GM19463 (cell line): ENCODE measurements around the gene FLOT1.

Experiments used
- ATAC-seq: cut with Tn5 transposase; IDR thresholded peaks from one replicate; pipeline ENCODE4 v1.9.1; 2021; ENCODE audit warnings: mild to moderate bottlenecking, moderate library complexity; ENCODE audit not compliant: unreplicated experiment

FLOT1 gene

DNA sequence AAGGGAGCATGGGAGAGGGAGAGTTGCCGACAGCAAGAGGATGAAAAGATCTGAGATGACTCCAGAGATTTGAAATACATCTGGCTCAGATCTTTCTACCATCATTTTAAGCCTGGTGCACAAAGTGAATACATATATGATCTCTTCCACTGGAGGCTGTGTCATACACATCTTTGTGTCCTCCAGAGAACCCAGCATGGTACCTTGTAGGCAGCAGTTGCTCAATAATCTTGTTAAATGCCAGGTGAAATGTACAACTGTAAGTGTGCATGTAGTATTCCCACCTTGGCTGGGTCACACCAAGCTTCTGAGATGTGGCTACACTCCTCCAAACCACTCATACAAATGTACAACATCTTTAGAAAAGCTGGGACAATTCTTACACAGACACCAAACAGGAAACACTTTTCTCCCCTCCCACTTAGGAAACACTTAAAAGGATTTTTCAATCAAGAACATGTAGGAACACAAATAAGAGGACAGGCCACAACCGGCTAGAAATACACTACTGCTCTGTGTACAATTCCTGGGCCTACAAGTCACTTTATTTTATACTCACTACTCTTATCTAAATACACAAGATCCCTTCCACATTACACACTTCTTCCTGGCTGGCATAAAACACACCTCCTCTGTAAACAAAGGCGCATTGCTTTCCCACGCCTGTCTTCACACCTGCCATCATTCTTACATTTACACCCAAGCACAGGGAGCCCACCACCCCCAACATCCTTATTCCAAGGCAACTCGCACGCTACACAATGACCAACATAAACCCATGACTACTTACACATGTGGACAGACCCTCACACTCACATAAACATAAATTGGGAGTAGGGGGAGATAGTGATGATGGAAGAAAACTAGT is 5.6 kb upstream of the FLOT1 start:
- no peak for ATAC-seq

DNA sequence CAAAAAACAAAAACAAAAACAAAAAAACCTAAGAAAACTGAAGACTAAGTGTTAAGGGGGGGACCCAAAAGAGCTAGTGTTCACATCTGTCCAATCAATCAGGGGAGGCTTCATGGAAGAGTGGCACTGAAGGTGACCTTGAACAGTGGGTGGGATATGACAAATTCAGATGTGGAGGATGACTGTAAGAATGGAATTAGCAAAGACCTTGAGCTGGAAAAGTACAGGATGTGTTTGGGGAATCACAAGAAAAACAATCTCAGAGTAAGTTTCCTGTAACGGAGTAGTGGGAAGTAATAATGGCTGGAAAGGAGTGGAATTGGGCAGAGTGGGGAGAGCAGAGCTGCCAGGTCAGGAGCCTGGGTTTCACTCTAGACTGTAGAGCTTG is 4.8 kb upstream of the FLOT1 start:
- no peak for ATAC-seq

DNA sequence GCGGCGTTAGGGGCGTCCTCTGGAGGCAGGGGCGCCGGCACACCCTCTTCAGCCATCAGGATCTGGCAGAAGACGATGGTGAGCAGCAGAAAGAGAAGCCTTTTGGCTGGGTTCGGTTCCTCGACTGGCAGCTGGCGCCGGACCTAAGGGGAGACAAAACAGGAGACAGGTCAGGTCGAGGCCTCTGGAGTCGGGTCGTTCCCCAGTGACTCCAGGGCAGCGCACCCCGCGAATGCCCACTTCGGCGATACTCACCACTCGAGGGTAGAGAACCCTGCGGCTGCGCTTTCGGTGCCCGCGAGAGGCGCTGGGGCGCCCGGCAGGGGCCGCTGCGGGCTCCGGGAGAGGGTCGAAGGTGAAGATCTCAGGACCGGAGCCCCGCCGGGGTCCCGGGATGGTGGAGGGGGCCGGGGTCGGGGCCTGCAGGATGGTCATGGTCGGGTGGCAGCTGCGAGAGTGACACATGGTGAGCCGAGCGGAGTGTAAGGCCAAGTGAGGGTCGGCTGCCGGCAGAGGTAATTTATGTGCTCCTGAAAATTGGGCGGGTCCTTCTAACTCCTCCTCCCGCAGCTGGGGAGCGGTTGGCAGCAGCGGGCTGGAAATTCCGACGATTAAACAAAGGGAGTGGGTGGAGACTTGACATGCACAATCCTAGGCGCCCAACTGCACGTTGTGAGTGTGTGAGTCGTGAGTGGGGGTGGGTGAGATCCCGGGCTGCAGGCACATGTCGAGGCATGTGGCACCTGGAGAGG is 1.7 kb upstream of the FLOT1 start, which contains the start of gene IER3:
Gene IER3, minus strand, starts transcription at position 494 of the 752 bp plus-strand sequence. Its CDS starts 29 bp downstream, at position 465.
- peak; percentile 31 for ATAC-seq

DNA sequence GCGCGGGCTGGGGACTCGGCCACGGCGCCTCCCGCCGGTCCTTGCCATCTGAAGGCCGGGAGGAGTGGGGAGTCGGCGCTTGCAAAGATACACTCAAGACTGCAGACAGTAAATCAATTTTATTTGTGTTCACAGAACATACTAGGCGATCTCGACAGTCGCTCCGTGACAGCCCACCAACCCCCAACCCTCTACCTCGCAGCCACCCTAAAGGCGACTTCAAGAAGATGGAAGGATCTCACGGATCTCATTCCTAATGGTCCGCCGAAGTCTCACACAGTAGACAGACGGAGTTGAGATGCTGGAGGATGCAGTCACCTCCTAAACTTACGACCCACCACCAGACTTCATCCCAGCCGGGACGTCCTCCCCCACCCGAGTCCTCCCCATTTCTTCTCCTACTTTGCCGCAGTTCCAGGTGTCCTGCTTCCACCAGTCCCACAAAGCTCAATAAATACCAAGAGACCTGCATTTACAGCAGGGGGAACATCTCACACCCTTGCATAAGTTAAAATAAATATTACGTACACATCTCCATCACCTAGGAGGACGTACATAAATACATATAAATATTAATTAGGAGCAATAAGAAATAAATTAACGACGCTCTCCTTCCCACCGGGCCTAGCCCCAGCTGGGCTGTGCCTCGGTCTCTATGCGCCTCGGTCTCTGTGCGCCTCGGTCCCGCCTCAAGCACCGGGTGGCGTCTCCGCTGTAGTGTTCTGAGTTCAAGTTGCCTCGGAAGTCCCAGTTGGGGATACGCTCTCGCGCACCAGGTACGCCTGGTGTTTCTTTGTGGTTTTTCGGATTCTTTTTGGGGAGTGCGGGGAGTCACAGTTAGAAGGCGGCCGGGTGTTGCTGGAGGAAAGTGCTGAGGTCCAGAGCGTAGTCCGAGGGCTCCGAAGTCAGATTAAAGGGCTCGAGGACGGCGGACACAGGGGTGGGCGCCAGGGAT is 889 bp upstream of the FLOT1 start:
- peak; percentile 25 for ATAC-seq

DNA sequence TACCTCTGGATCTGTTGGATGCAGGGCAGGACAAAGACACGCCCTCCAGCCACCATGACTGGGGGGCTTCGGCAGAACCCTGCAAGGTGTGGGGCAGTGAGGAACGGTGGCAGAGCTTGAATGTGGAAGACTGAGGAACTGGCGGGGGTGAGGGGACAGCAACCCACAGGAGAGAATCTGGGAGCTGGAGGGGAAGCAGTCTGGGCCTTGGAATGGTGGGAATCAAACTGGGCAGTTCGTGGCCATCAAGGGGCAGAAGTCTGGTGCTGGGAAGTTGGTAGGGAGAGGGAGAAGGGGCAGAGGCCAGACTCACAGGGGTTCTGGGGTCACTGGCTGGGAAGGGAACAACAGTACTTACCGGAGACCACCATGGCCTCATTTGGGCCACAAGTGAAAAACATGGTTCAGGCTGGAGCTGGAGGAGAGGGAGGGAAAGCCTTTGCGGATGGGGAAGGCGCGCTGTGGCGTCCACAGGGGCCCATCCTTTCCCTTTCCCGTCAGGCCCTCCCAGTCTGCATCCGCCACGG is 635 bp downstream of the FLOT1 start:
- no peak for ATAC-seq

DNA sequence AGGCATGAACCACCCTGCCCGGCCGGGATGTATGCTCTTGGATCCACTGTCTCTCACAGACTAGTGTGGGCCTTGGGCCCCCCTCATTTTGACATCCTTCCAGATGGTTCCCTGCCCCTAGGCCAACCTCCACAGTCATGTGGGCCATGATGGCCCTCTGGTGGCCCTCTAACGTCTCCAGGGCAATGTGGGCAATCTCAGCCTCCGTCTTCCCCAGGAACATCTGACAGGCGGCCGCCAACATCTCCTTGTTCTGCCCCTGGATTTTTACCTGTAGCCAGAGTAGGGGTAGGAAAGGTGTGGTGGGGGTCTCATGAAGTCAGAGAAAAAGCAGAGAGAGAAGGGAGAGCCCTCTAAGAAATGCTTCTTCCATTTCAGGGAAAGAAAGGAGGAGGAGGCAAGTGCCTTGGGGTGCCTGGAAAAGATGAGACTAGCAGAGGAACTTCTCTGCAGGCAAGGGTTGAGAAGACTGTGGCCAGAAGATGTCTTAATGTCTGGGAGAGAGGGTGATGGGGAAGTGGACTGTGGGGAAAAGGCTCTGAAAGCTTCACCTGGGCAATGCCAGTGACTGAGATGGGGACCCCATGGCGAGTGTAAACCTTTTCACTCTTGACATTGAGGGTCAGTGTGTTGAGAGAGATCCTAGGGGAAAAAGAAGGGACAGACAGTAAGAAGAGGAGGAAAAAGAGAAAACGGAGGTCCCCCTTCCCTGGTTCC is 1.3 kb downstream of the FLOT1 start:
- ATAC-seq, result no peak

DNA sequence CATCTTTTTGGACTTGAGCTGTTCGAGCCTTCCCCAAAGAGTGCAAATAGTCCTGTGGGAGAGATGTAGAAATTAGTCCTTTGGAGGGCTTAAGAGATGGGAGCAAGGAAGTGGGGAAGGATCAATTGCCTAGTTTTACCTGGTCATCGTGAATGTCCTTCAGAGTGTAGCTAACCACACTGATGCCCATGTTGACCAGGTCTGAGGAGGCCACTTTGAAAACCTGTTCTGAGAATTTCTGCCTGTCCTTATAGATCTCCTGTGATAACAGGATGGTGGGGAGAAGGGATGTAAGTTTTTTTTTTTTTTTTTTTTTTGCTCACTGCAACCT is 2.0 kb downstream of the FLOT1 start:
- ATAC-seq, result no peak

DNA sequence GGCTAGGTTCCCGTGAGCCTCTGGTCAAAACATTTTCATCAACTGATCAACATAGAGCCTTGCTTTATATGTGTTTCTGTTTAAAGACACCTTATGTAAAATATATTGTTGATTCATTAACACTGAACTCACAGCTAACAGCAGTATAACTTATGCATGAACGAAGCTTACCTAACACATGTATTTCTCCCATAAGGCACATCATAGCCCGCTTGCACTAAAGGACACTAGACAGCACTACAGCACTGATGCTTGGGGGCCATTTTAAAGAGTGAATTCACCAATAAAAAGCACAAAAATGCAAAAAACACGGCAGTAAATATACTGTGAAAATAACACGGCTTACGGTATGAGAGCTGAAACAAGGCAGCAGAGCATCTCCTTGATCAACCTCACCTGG is 4.0 kb downstream of the FLOT1 start:
- no peak for ATAC-seq

DNA sequence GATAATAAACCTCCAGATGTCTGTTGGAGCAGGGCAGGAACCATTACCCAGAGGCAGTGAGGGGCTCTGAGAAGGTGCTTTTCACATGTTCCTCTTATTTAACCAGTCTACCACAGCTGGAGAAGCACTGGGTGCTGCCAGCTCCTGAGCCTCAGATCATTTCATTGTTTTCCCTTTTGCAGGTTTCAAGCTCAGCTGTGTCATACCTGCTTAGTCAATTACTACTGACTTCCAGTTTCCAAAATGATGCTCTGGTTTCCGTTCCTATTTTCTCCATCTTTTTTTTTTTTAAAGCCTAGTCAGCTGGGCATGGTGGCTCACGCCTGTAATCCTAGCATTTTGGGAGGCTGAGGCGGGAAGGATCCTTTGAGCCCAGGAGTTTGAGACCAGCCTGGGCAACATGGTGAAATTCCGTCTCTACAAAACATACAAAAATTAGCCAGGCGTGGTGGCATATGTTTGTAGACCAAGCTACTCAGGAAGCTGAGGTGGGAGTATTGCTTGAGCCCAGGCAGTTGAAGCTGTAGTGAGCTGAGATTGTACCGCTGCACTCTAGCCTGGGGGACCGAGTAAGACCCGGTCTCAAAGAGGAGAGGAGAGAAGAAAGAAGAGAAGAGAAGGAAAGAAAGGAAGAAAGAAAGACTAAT is 6.7 kb downstream of the FLOT1 start:
- no peak for ATAC-seq

DNA sequence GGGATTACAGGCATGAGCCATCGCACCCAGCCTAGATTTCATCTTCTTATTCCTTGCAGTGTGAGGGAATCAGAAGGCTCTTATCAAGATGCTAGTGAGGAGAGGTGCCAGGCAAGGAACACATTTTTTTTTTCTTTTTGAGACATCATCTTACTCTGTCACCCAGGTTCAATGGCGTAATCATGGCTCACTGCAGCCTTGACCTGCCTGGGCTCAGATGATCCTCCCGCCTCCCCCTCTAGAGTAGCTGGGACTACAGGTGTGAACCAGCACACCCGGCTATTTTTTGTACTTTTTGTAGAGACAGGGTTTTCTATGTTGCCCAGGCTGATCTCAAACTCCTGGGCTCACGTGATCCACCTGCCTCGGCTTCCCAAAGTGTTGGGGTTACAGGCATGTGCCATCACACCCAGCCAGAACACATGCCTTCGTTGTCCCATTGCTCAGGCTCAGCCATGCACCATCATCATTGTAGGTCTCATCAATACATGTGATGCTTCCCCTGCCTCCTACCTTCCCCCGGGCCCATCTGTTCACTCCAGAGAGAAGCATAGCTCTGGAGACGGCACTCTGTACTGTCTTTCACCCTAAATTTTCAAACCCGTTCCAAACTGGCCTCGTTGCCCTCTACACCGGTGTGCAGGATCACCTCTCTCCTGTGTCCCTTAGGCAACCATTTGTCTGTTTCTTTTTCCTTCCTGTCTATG is 10.1 kb downstream of the FLOT1 start:
- no peak for ATAC-seq

DNA sequence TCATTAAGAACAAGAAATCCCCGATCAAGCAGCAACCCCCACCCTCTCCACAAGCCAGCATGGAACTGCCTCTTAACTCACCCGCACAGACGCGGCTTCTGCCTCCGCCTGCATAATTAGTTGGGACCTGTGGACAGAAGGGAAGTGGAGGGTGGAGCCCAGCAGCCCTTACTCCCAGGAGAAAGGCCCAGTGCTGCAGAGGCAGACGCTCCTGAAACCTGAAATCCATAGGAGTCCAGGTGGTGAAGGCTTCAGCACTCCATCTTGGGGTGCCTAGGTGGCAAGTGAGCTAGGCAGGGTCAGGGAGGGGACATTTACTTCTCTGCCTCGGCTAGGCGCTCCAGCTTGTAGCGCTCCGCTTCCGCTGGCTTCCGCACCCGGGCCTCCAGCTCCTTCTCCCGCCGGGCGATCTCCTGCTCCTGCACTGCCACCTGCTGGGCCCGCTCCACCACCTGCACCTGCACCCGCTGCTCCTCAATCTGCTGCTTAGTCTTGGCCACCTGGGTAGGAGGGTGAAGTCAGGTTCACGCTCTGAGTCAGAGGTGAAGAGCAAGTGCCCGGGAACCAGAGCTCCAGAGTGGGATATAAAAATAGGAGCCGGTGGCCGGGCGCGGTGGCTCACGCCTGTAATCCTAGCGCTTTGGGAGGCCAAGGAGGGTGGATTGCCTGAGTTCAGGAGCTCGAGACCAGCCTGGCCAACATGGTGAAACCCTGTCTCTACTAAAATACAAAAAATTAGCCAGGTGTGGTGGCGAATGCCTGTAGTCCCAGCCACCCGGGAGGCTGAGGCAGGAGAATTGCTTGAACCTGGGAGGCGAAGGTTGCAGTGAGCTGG is 11.7 kb downstream of the FLOT1 start:
- peak; percentile 58 for ATAC-seq

DNA sequence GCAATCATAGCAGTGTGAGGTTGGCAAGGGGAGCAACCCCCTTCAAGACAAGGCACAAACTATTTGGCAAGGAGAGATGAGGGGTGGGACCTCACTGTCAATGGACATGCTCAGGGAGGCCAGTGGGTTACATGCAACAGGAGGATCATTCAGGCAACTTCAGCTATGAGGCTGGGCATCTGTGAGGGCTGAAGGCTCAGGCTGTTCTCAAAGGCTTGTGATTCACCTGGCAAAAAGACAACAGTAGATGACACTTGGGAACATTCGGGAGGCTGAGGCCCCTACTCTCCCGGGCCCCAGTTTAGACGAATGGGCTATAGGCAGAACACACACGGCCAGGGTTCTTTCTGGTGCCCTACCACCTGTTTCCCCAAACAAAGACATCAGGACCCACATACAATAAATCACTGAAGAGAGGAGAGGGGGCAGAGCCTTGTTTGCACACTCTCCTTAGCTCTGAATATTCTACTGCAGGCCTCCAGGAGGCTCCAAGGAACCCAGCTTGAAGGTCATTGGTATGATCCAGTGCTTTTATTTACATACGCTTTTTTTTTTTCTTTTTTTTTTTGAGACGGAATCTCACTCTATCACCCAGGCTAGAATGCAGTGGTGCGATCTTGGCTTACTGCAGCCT is 14.4 kb downstream of the FLOT1 start:
- ATAC-seq, result no peak

DNA sequence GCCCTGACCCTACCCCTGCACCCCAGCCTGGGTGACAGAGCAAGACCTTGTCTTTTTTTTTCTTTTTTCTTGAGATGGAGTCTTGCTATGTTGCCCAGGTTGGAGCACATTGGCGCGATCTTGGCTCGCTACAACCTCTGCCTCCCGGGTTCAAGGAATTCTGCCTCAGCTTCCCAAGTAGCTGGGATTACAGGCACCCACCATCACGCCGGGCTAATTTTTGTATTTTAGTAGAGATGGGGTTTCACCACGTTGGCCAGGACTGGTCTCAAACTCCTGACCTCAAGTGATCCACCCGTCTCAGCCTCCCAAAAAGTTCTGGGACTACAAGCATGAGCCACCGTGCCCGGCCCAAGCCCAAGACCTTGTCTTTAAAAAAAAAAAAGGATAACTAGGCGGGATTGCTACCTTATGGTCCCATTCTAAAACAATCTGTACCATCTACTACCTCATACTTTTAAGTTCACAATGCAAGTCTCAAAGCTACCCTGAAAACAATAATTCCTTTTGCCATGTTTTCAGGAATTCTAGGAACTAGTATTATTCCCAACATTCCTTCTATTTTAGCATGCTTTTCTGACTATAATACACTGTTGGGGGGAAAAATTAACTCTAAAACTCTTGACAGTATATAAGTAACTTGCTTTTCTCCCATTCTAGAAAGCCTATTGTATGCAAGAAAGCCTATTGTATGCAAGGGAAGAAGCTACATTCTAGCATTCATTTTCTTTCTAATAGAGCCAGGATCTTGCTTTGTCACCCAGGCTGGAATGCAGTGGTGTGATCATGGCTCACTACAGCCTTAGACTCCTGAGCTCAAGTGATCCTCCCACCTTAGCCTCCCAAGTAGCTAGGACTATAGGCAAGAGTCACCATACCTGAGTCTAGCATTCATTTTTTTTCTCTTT is 15.7 kb downstream of the FLOT1 start:
- no peak for ATAC-seq

DNA sequence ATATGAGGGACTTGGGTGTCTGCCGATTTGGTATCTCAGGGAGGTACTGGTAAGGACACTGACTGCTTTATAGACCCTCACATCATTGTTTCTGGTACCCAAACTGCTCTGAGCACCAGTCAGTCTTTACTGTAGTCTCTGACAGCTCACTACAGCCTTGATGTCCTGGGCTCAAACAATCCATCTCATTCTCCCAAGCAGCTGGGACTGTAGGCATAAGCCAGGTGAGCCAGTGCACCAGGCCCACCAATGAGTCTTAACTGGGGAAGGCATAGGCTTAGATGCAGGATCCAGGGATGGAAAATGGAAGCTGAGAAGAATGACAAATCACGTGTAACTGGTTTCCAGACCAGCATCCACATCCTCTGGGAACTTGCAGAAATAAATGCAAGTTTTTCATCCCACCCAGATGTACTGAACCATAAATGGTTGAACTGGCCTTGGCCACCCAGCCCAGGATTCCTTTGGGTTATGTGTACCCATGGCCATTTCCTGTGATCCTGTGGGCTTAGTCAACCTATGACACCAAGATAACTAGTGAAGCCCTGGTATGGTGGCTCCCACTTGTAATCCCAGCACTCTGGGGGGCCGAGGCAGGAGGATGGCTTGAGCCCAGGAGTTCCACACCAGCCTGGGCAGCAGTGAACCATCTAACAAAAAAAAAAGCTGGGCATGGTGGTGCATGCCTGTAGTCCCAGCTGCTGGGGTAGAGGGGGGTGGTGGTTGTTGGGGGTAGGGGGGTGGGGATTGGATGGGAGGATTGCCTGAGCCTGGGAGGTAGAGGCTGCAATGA is 16.6 kb downstream of the FLOT1 start:
- no peak for ATAC-seq

DNA sequence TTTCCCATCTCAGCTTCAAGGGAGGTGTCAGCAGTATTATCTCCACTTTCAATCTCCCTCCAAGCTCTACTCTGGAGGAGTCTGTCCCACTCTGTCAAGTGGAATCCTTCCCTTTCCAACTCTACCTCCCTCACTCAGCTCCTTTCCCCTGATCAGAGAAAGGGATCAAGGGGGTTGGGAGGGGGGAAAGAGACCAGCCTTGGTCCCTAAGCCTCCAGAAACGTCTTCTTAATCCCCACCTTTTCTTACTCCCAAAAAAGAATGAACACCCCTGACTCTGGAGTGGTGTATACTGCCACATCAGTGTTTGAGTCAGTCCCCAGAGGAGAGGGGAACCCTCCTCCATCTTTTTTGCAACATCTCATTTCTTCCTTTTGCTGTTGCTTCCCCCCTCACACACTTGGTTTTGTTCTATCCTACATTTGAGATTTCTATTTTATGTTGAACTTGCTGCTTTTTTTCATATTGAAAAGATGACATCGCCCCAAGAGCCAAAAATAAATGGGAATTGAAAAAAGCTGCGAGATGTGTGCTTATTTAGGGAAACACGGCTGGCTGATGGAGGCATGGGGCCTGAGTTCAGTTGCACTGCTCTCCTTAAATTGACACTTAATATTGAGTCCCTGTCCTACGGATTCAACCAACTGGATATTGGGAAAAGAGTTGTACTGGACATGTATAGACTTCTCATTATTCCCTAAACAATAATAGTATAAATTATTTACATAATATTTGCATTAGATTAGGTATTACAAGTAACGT is 17.4 kb downstream of the FLOT1 start:
- ATAC-seq, result no peak
